HG02623 (cell line): ENCODE measurements around the gene TPCN1.

Experiments used
- ATAC-seq: cut with Tn5 transposase; IDR thresholded peaks from one replicate; pipeline ENCODE4 v1.9.1; 2021; ENCODE audit warnings: moderate library complexity; ENCODE audit not compliant: unreplicated experiment

TPCN1 gene

DNA sequence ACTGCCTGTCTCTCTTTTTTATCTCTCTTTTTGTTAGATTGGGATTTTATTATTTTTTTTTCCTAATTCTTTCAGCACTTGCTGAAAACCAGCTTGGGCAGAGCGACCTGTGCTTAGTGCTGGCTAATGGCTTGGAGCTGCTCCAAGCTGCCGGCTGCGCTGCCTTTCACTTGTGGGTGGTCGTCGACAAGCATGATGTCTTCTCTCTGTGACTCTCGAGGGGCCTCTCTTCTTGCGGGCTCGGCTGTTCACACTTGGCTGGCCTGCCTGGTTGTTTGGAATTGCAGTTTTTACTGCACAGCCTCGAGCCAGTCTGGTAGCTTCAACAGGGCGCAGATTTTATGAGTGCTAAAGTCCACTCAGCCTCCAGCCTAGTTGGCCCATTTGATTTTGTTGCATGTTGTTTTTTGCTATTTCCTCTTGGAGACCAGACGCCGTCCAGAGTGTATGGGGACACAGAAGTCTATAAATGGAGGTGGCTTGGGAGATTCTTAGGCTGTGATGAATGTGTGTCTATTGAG lies 18.6 kb downstream of the TPCN1 start:
- ATAC-seq: no peak

DNA sequence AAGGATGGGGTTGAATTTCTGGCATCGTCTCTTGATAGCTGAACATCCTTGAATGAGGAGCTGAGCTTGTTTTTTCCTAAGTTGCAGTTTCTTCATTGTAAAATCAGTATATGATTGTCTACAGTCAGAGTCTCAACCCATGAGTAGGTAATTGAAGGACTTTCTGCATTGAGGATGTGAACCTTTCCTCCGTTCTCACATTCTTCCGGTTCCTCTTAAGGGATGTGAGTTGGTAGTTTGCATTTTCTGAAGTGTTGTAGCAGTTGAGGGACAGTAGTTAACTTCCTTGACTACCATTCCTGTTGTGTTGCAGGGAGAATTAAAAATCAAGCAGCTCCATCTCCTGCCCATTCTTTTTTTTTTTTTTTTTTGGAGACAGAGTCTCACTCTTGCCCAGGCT lies 19.1 kb downstream of the TPCN1 start:
- no peak for ATAC-seq

DNA sequence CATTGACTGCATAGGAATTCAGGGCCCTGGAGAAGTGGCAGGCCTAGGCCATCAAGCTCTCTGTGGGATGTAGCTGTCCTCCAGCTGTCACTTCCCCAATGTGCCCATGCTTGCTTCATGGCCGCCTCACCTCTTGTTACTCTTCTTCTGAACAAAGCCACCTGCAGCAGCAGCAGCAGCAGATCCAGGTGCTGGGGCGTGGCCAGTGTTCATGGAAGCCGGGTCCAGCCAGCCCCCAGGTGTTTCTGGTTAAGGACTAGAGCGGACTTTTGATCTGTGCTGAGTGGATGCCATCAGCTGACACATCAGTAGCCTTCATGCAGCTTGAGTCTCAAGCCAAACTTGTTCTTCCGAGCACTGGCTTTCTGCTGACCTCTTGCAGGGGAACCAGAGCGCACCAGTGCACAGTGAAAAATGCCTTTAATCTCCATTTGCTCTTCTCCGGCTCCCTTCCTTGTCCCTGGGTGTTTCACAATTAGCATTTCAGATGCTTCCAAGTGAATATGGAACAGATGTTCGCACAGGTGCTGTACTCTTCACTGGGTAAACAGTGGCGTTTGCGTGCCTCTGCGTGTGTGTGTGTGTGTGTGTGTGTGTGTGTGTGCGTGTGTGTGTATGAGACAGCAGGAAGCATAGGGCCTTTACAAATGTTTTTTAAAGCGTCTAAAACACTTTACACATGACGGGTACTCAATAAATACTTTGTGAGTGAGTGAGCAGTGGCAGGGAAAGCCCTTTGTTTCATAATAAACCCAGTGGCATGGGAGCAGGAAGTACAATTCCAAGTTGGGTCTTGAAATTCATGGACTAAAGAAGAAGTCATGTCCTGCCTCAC lies 20.1 kb downstream of the TPCN1 start:
- no peak for ATAC-seq

DNA sequence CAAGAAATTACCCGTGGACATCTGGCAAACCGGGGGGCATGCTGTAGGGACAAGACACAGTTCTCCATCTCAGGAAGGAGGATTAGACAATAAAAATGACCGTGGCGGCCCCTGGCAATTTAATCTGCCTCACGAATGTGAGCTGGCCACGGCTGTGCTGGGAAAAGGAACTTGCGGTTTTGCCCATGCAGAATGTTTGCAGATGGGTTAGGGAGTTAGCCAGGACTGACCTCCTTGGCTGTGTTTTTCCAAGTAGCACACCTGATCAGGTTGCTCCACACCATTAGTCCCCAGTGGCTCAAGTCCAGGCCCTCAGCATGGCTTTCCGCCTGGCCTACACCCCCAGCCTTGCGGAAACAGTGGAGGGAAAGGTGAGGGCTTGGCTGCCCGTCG lies 20.8 kb downstream of the TPCN1 start:
- ATAC-seq: no peak

DNA sequence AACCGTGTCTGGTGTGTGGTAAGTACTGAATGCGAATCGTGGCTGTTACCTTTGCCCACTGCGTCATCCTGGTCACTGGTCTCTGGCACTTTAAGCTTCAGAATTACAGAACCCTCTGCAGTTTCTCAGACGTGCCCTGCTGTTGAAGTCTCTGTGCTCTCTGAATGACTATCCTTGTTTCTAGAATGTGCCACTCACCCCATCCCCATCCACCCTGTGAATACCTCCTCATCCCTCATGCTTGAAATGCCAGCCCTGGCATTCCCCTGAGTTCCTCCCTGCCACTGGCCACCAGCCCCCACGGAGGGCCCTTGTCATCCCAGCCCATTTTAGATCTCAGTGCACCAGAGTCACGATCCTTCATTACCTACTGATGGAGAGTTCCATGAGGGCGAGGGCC lies 21.3 kb downstream of the TPCN1 start:
- ATAC-seq: no peak

DNA sequence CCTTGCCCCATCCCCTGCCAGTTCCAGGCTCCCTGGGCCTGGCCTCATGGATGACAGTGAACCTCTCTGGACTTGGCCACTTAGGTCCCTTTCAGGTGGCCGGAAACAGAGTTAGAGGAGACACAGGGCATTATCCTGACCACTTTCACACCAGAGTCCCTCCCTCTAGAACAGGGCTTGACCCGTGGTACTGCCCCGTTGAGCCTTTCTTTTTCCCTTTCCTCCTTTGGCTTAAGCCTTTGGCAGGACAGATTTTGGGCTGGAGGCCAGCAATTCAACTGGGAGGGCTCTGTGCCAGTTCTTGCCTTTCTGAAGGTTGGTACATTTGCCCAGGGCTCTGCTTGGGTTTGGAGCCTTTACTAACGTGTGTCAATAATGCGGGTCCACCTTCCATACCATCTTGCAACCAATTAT lies 22.8 kb downstream of the TPCN1 start:
- ATAC-seq: no peak

DNA sequence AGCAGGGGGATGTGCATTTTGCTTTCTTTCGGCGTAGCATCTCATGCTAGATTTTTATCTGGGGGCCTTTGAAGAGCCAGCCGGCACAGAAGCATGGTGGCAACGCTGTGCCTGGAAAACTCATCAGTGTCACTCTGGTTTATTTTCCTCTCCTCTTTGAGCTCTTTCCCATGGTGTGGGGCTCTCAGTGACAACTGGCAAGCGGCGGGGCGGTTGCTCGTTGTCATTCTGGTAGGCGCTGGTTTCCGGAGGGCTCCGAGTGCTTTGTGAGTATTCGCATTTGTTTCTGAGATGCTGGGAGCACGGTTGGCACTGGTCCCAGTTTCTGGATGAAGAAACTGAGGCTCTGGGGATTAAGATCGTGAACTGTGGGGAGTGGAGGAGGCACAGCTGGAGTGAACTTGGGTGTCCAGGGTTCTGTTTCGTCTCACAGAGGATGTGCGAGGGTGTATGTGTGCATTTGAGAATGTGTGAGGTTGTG lies 23.3 kb downstream of the TPCN1 start:
- ATAC-seq: no peak

DNA sequence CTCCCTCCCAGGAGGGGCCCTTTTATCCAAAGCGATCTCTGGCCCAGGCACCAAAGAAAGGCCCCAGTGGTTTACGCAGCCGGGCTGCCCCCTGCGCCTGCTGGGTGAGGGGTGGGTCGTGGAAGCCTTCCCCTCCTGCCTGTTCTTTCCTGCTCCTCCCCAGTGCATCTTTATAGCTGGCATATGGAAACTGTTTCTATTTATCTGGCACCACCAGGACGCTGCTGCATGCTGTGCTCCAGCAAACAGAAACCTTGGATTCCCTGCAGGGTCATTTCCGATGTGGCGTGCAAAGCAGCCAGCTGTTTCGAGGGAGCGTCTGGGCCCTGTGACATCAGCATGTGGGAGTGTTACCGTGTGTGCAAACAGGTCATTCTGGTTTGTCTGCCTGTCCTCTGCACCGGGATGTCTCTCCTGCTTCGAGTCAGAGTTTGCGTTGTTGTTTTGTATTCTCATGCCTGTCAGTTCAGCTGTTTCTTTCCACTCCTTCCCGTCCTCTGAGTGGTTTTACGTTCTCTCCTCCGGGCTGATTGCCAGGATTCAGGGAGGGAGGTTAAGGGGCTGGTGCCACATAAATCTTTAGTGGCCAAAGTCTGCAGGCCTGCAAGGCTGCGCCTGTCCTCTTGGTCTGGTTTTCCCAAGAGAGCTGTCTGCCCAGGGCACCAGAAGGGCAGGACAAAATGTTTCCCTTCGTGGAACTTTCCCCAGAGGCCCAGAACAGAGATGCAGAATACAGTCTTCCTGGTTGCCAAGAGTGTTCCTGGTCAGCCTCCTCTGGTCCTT lies 24.6 kb downstream of the TPCN1 start:
- no peak for ATAC-seq

DNA sequence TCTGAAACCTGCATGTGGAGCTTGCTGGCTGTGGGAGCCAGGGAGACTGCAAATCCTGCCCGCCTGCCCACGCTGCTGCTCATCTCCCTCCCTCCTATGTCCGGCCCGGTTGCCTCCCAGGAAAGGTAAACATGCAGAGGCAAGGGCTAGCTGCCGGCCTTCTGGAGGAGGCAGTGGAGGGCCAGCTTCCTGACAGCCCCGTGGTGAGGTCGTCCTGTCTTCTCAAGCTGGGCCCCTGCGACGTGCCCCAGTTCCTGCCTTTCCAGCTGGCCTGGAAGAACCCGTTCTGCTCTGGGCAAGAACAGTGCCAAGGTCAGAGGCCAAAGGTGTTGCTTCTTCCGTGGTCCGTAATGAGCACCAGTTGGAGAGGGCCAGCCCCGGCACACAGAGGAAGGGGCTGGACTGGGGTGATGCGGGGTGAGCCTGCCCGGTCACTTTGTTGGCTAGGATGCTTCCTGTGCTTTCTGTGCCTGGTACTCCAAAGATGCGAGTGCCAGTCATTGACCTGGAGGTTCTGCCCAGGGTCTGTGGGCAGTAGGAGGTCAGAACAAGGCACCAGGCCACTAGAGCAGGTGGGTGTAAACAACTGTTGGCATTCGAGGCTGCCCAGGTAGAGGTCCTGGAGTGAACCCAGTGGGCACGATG lies 25.3 kb downstream of the TPCN1 start:
- no peak for ATAC-seq

DNA sequence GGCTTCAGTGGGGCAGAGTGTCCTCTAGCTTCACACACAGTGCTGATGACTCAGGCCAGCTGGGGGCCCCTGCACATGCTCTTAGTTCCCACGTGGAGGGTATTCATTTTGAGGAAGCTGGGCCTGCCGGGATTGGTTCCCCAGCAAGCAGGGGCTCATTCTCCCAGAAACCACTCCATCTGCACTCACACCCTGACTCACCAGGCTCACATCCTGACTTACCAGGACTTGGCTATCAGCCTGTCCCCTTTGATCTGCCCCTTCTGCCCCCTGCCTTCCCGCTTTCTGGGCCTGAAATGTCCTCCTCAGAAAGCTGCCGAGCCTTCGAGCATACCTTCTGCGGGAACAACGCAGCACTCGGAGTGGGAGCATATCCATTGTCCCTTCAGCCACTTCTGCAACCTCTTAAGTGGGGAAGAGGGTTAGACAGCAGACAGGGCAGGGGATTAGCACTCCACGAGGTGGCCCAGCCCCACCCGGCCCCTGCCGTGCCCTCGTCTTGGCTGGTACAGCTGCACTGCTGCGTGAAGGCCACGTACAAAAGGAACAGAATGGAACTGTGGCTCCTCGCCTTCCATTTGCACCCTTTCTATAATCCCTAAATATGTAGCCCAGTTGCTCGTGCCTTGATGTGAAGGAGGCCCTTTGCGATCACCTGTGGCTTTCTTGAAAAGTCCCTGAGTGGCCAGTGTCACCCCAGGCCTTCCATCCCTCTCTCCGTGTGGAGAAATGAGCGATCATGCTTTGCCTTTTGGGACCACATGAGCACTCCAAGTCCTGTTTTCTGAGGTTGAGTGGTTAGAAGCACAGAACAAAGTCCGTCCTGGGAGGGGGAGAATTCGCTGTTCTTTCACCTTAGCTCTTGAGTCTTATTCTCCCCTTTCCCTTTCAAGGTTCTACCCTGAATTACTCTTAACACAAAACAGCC lies 26.1 kb downstream of the TPCN1 start:
- no peak for ATAC-seq

DNA sequence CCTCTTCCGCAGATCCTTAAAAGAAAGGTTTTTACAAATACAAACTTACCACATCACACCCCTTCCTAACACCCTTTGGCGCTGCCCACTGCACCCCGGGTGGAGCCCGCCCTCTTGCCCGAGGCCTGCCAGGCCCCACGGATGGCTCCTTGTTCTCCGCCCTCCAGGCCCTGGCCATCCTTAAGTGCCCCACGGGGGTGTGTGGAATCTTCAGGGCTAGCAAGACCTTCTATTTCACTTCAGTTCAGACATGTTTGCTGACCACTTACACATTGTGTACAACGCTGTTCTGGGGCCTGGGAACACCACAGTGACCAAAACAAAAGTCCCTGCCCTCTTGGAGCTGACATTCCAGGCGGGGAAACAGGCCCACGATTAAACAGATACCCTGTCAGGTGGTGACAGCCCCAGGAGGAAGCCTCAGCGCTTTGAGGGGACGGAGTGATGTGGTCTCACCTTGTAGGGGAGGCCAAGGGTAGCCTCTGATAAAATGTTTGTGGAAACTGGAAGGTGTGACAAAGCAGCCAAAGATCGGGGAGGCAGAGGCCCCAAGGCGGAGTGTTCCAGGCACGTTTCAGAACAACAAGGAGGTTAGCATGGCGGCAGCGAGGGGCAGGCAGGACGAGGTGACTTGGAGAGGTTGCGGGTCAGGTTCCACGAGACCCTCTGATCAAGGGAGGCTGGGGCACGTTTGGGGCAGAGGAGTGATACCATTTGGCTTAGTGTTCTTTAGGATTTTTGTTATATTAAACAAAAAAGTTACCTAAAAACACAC lies 27.0 kb downstream of the TPCN1 start:
- ATAC-seq: no peak

DNA sequence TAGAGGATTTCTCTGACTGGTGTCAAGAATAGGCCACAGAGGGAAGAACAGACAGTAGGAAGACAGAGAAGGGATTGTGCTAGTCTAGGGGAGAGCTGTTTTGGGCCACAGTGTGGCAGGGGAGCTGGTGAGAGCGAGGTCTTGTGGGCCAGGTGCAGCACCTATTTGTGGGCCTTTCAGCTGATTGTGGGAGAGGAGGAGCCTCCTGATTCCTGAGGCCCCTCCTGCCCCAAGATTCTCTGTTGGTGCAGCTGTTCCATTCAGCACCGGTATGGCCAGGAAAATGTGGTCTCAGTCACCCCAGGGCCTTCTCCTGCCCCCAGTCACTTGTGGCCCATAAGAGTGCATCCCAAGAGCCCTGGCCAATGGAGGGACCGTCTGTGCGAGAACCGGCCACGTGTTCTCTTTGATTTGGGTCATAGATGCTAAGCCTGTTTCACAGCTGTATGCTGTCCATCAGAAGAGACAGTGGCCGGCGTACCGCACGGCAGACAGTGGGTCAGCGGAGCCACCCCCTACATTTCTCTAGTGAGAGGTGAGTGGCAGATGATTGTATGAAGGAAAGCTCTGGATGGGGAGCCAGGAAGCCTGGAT lies 27.7 kb downstream of the TPCN1 start:
- no peak for ATAC-seq

DNA sequence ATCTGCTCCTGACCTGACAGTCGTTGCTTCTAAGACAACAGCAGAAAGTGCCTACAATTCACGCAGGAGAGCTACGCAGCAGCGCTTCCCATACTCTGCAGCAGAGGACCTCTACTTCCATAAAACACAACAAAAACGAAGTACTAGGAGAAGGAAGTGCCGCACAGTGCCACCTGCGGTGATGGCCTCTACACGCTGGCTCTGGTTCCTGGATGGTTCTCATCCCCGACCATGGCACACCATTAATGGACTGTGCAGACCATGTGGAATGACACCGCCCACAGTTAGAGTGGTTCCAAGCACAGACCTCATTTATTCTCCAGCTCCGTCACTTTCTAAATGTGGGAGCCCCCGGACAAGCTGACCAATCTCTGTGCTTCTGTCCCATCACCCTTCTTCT lies 28.3 kb downstream of the TPCN1 start:
- ATAC-seq: no peak

DNA sequence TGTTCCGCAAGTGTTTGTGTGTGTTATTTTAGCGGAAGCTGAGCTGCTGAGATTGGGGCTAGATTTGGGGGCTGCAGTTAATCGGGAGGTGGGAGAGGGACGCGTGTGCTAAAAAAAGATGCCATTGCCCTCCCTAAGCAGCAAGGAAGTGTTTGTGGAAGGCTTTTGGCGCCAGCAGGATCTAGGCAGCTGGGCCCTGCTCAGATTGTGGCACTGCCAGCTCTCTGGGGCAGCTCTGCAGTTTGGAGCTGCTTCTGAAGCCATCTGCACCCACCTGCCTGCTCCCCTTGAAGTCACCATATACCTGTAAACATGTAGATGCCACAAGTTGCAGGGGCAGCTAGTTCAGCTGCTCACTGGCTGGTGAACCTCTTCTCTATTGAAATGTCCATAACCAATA lies 28.8 kb downstream of the TPCN1 start:
- ATAC-seq: no peak

DNA sequence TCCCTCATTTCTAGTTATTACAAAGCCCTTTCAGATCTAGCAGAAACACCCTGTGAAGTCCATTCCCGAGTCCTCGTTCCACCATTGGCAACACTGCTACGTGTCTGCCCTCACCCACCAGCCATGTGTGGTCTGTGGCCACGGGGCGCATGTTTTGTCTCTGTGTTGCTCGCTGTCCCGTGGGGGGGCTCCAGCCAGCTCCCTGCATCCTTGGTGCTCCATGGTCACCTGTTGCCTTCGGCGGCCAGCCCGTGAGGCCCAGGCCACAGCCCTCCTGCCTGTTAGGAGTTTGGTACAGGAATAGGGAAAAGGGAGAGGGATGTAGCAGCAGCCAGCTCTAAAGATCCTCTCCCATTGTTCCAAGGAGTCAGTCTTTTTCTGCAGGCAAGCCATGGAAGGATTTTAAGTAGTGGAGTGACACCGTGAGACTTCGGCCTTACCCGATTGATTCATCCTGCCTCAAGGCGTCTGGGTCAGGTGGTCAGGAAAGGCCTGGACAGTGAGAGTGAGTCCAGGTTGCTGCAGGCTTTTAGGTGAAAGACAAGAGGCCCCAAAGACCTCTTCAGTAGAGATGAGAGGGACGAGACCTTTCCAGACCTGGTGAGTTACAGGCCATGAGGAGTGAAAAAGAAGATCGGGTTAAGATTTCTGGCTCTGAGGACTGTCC lies 30.3 kb downstream of the TPCN1 start:
- ATAC-seq: no peak

DNA sequence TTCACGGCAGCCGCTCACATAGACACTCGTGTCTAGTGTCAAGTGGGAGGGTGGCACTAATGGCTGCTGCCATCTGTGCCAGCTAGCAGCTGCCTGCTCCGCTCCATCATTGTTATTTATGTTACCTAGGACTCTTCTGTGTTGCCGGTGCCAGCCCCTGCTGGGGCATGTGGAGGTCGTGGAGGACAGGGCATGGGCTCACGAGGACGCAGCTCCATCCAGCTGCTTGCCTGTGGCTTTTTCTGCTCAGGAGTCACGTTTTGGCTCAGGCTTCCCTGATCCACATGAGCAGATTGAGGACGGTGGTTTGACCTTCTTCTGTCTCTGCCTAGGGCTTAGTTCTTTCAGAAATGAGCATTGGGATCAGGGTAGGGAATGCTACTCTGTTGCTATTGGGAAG lies 31.2 kb downstream of the TPCN1 start:
- no peak for ATAC-seq

DNA sequence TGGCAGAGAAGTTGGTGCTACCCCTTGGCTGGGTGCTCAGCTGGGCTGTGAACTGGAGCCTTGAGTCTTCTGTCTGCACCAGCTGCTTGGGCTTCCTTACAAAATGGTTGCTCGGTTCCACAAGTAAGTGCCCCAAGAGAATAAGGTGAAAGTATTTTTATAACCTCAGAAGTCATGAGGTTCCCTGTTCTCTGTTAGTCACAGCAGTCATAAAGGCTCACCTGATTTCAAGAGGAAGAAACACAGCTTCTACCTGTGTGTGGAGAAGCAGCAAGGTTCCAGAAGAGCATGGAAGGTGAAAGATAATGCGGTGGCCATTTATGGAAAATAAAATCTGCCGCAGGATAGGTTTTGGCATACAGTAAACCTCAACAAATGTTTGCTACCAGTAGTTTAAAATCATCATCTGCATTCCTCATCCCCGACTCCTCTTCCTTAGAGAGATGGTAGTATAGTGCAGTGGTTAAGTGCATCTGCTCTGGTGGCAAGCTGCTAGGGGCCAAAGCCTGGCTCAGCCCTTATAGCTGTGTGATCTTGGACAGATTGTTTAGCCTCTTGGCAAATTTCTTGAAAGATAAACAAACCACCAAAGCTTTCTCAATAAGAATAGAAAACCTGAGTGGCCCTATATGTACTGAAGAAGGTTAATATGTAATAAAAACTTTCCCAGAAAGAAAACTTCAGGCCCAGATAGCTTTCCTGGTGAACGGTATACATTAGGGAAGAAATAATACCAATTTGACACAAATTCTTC lies 32.4 kb downstream of the TPCN1 start:
- ATAC-seq: no peak

DNA sequence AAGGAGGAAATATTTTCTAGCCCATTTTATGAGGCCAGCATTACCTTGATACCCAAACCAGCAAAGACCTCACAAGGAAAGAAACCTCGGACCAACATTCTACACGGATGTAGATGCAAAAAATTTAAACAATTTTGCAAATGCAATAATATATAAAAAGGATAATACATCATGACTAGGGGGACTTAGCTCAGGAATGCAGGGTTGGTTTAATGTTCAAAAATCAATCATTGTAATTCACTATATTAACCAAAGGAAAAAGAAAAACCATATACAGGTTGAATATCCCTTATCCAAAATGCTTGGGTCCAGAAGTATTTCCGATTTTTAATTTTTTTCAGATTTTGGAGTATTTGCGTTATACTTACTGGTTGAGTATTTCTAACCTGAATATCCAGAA lies 33.0 kb downstream of the TPCN1 start:
- ATAC-seq: no peak
